HepG2 (cell line): Measurements from ENCODE around the gene ANXA2. TPM values are rescaled to one million over a fixed set of nuclear protein-coding genes. Genes with fewer than 3 reads are reported as not detected.

Source experiments
- ATAC-seq: fragments of 200-7000 bp; cut with Tn5 transposase; 3 replicates; pipeline ENCODE4 v1.9.1; 2020; ENCODE audit warnings: mild to moderate bottlenecking, moderate library complexity
- BruUV-seq: library from RNA; stranded (reverse); fragments of 400-500 nt; replicated peaks from 2 replicates; lab custom pipeline; 2021; lab: Mats Ljungman, UMichigan
- CTCF ChIA-PET: fragments of 300-600 bp; formaldehyde crosslinking; extraction: SDS; loops from one replicate; lab custom pipeline; 2021; ENCODE audit warnings: low total read pairs, inconsistent platforms, low intra/inter-chr PET ratio; lab: Yijun Ruan, JAX
- POLR2A ChIA-PET: fragments of 350-600 bp; sonication (Branson Sonifier 250); formaldehyde crosslinking; loops from one replicate; lab custom pipeline; 2020; ENCODE audit warnings: antibody characterized with exemption, inconsistent platforms; lab: Yijun Ruan, JAX
- DNase-seq: peaks from one replicate; pipeline ENCODE4 v3.0.0-alpha.2; 2015; ENCODE audit warnings: low spot score
- FAIRE-seq: peaks from 3 replicates; lab custom pipeline; 2011; peaks lifted over from hg19 to GRCh38; lab: Jason Lieb, UNC
- H2AFZ ChIP-seq: one replicate; pipeline ENCODE4 v1.6.1; 2011; ENCODE audit warnings: low read length, inconsistent platforms
- H3K27ac ChIP-seq: fragments of 300-600 bp; 3 replicates; pipeline ENCODE4 v1.8.0; 2011; ENCODE audit warnings: mixed run types, mild to moderate bottlenecking, mixed read lengths, low read length, inconsistent platforms; ENCODE audit not compliant: insufficient read depth; ENCODE audit errors: extremely low read length
- H3K27me3 ChIP-seq, 2 experiments: fragments of 200-600 bp in 1 of 2; 2 replicates in 1 of 2; 3 replicates in 1 of 2; pipeline versions ENCODE4 v1.6.0 to v1.8.0; 2011; ENCODE audit warnings: low read length in 2 of 2, mild to moderate bottlenecking in 2 of 2, moderate library complexity in 2 of 2, inconsistent platforms in 1 of 2; ENCODE audit not compliant: insufficient read depth in 2 of 2, control insufficient read depth in 1 of 2
- H3K36me3 ChIP-seq, 2 experiments: fragments of 200-600 bp in 1 of 2; replicated peaks in 1 of 2; 2 replicates in 1 of 2; 3 replicates in 1 of 2; pipeline versions ENCODE4 v1.5.1 to v1.8.0; 2011; ENCODE audit warnings: low read length in 2 of 2, inconsistent platforms in 1 of 2; ENCODE audit not compliant: insufficient read depth in 2 of 2, control insufficient read depth in 1 of 2
- H3K4me1 ChIP-seq: 2 replicates; pipeline ENCODE4 v1.5.1; 2012; ENCODE audit warnings: low read length, inconsistent platforms; ENCODE audit not compliant: insufficient read depth
- H3K4me2 ChIP-seq: 2 replicates; pipeline ENCODE4 v1.6.0; 2011; ENCODE audit warnings: low read depth, low read length, inconsistent platforms
- H3K4me3 ChIP-seq, 3 experiments: fragments of 200-600 bp in 1 of 3; sonication (generic), shearing (Covaris generic) in 1 of 3; replicated peaks in 1 of 3; 2 replicates each; pipeline ENCODE4 v1.5.1; 2011 to 2016; ENCODE audit warnings: low read length in 3 of 3, inconsistent platforms in 2 of 3, low read depth in 2 of 3, mild to moderate bottlenecking in 2 of 3, control low read depth in 1 of 3, mixed read lengths in 1 of 3; ENCODE audit not compliant: insufficient read depth in 1 of 3
- H3K79me2 ChIP-seq: one replicate; pipeline ENCODE4 v1.6.1; 2011; ENCODE audit warnings: low read length, inconsistent platforms; ENCODE audit not compliant: insufficient read depth
- H3K9ac ChIP-seq: 2 replicates; pipeline ENCODE4 v1.6.0; 2011; ENCODE audit warnings: mild to moderate bottlenecking, low read depth, low read length, inconsistent platforms; ENCODE audit not compliant: insufficient read depth
- H3K9me3 ChIP-seq: 2 replicates; pipeline ENCODE4 v1.5.1; 2012; ENCODE audit warnings: mild to moderate bottlenecking, low read length
- H4K20me1 ChIP-seq: 2 replicates; pipeline ENCODE4 v1.6.0; 2011; ENCODE audit warnings: inconsistent platforms, mild to moderate bottlenecking, low read length, moderate library complexity; ENCODE audit not compliant: insufficient read depth
- EP300 ChIP-seq, 3 experiments: sonication (generic) in 1 of 3; formaldehyde crosslinking in 1 of 3; IDR thresholded peaks; 2 replicates each; pipeline versions ENCODE4 v1.5.1 to v1.6.1; 2011 to 2020; ENCODE audit warnings: low read depth in 2 of 3, low read length in 2 of 3, borderline replicate concordance in 1 of 3, improper control_type of control experiment in 1 of 3, mild to moderate bottlenecking in 1 of 3, missing genetic modification reagents in 1 of 3, moderate library complexity in 1 of 3
- GPN1 ChIP-seq: sonication (generic); formaldehyde crosslinking; IDR thresholded peaks from 2 replicates; pipeline ENCODE4 v1.5.1; 2020; ENCODE audit warnings: missing genetic modification reagents, borderline replicate concordance
- HNF4A ChIP-seq: sonication (generic); formaldehyde crosslinking; IDR thresholded peaks from 2 replicates; pipeline ENCODE4 v1.4.0; 2020; ENCODE audit warnings: missing genetic modification reagents
- MIXL1 ChIP-seq: IDR thresholded peaks from 2 replicates; pipeline ENCODE4 v1.6.1; 2016
- PREB ChIP-seq: sonication (generic); formaldehyde crosslinking; IDR thresholded peaks from 2 replicates; pipeline ENCODE4 v1.4.0; 2020; ENCODE audit warnings: missing genetic modification reagents
- SAP130 ChIP-seq: IDR thresholded peaks from 2 replicates; pipeline ENCODE4 v1.6.1; 2016; ENCODE audit warnings: low read depth
- ZNF18 ChIP-seq: sonication (generic); formaldehyde crosslinking; IDR thresholded peaks from 2 replicates; pipeline ENCODE4 v1.8.0; 2022; ENCODE audit warnings: mild to moderate bottlenecking, missing genetic modification reagents; ENCODE audit not compliant: insufficient replicate concordance
- ZNF234 ChIP-seq: sonication (generic); formaldehyde crosslinking; conservative IDR thresholded peaks from 2 replicates; pipeline ENCODE4 v1.5.1; 2020; ENCODE audit warnings: mild to moderate bottlenecking, missing genetic modification reagents
- ZNF547 ChIP-seq: sonication (generic); formaldehyde crosslinking; IDR thresholded peaks from 2 replicates; pipeline ENCODE4 v1.5.1; 2020; ENCODE audit warnings: mild to moderate bottlenecking, missing genetic modification reagents
- ZNF644 ChIP-seq: IDR thresholded peaks from 2 replicates; pipeline ENCODE4 v1.6.1; 2016; ENCODE audit warnings: low read depth
- WGBS: methylation state at CpG from one replicate; pipeline ENCODE4 v1.1.6; 2017; ENCODE audit warnings: low lambda C conversion rate; 5-methylcytosine and 5-hydroxymethylcytosine counted together
- in situ Hi-C: cut with HindIII; loops from 2 replicates; pipeline ENCODE4 v1.10.0; 2017; ENCODE audit warnings: low pct_unique_long_range_greater_than_20kb; ENCODE audit not compliant: extremely low pct_ligation_motif_present
- intact Hi-C: fragments of 100-400 bp; cut with micrococcal nuclease; formaldehyde crosslinking; loops from one replicate; pipeline ENCODE4 v1.10.0; 2022; ENCODE audit not compliant: unreplicated experiment
- polyA plus RNA-seq, 8 experiments: library from polyadenylated mRNA; depleted of rRNA in 3 of 8; stranded (reverse) in 7 of 8; unstranded in 1 of 8; fragments of >200 nt; fragmentation: Illumina TruSeq in 4 of 8; extraction: Trizol in 4 of 8; gene quantifications; 2 replicates each; pipeline versions ENCODE4 v1.2.1 to v1.2.3, GENCODE V29; 2011 to 2016; ENCODE audit warnings: low read depth in 4 of 8, missing spikeins in 1 of 8, mixed read lengths in 1 of 8; ENCODE audit not compliant: insufficient read depth in 1 of 8
- total RNA-seq, 5 experiments: library from RNA; depleted of rRNA; stranded (reverse); fragments of >200 nt; fragmentation: Illumina TruSeq; extraction: Trizol; gene quantifications; 2 replicates each; pipeline ENCODE4 v1.2.3, GENCODE V29; 2016; ENCODE audit warnings: low read depth in 1 of 5

The ANXA2 gene
- total and polyA plus RNA-seq, 2 of the 13 experiments (the other 11 are each of a cell fraction or from before 2014, with no cell fraction given): 196 to 613 TPM

GRCh38 chr15:60421544-60421943 lies 23.8 kb upstream of the ANXA2 start (continued):
- no peak for TF ChIP-seq EP300 (IDR thresholded peaks at IDR 0.05; ENCODE audit: low read depth in 2 of 2, low read length in 2 of 2)
- TF ChIP-seq EP300 (CRISPR knock-in tag; IDR thresholded peaks at IDR 0.05; ENCODE audit: borderline replicate concordance): no peak
- no peak for TF ChIP-seq GPN1 (CRISPR knock-in tag)

- peaks cover 1 to 2% of the 10 kb centered on the region in 2 experiments; a peak in 1 of 5 replicates for H3K36me3 ChIP-seq
- H3K4me3 ChIP-seq: no peak overlapping the region
- no peak overlapping the region for H3K9ac ChIP-seq
- H3K27me3 ChIP-seq: no peaks in the 10 kb centered on the region
- no peak for FAIRE-seq
- H4K20me1 ChIP-seq: no peaks in the 10 kb centered on the region
- peak overlapping the region; percentile 10; the same call in 1 of the 2 replicates for H3K4me2 ChIP-seq
- H3K27ac ChIP-seq: peak overlapping the region; percentile 39
- no peaks in the 10 kb centered on the region for H3K9me3 ChIP-seq
- peak; percentile 61 for ATAC-seq
- TF ChIP-seq MIXL1 (CRISPR knock-in tag) (0 out of 2 replicates have a peak, but pooled peaks have one; percentile 58), HNF4A (CRISPR knock-in tag) (peak; percentile 50; the same call in 1 of the 2 replicates), ZNF18 (CRISPR knock-in tag) (no peak), SAP130 (0 out of 2 replicates have a peak, but pooled peaks have one; percentile 16), PREB (CRISPR knock-in tag) (no peak), ZNF644 (CRISPR knock-in tag) (0 out of 2 replicates have a peak, but pooled peaks have one; percentile 25), ZNF547 (CRISPR knock-in tag) (no peak), ZNF234 (CRISPR knock-in tag) (no peak)
- TF ChIP-seq, all 625 proteins: peak for 4
- DNase-seq: peak; percentile 56
- ChIA-PET POLR2A (interaction anchor here (1.6 kb wide), 1 partner anchor 58 kb away, joined by 4 read pairs; no protein-coding TSS in a partner anchor), CTCF (no interaction called here)
- no peaks in the 10 kb centered on the region for H3K79me2 ChIP-seq
- intact Hi-C loops (no loop called here), in situ Hi-C loops (no loop called here)
- WGBS: 92% methylated on average over 2 of the region's 2 CpGs
- BruUV-seq: no TSS peak
- peaks cover 19% of the 10 kb centered on the region for H3K4me1 ChIP-seq
- H2AFZ ChIP-seq: no peak overlapping the region
Observed at GRCh38 chr15:60420203-60420716, 22.5 kb upstream of the ANXA2 start.
